B cell (primary cell): ENCODE measurements around the gene IL4R. TPM values are rescaled to one million over a fixed set of nuclear protein-coding genes. Genes with fewer than 3 reads are reported as not detected.
A peak's percentile ranks its signal among the peaks of the same experiment; 100 is the strongest.

Experiments used
- ATAC-seq: fragments of 200-7000 bp; cut with Tn5 transposase; one replicate; pipeline ENCODE4 v1.10.0; 2021; ENCODE audit warnings: low read depth, mild to moderate bottlenecking, moderate number of reproducible peaks, moderate library complexity
- CTCF ChIA-PET: fragments of 350-600 bp; sonication (Branson Sonifier 250); formaldehyde crosslinking; loops from one replicate; lab custom pipeline; 2021; ENCODE audit warnings: antibody characterized with exemption, inconsistent platforms; lab: Charles Lee
- POLR2A ChIA-PET: fragments of 350-600 bp; sonication (Branson Sonifier 250); formaldehyde crosslinking; loops from one replicate; lab custom pipeline; 2021; ENCODE audit warnings: antibody characterized with exemption; lab: Charles Lee
- DNase-seq: peaks from one replicate; pipeline ENCODE4 v3.0.0; 2013
- H2AFZ ChIP-seq: 2 replicates; pipeline ENCODE4 v1.6.1; 2012; ENCODE audit warnings: mild to moderate bottlenecking, low read depth, low read length; ENCODE audit not compliant: insufficient read depth, poor library complexity, severe bottlenecking
- H3K27ac ChIP-seq, 2 donors: 1 replicate in 1 of 2; 2 replicates in 1 of 2; pipeline ENCODE4 v1.5.1; 2012 to 2013; ENCODE audit warnings: low read length in 2 of 2, mild to moderate bottlenecking in 2 of 2, moderate library complexity in 1 of 2
- H3K27me3 ChIP-seq, 4 experiments: fragments of 200-600 bp in 1 of 4; sonication (generic) in 1 of 4; replicated peaks in 1 of 4; 1 replicate in 2 of 4; 2 replicates in 2 of 4; pipeline versions ENCODE4 v1.6.1 to v1.7.0; 2013 to 2016; ENCODE audit warnings: low read length in 3 of 4, mild to moderate bottlenecking in 2 of 4, mixed read lengths in 1 of 4, moderate library complexity in 1 of 4; ENCODE audit not compliant: insufficient read depth in 4 of 4, control insufficient read depth in 3 of 4; ENCODE audit errors: control extremely low read depth in 1 of 4
- H3K36me3 ChIP-seq, 2 experiments: replicated peaks in 1 of 2; 1 replicate in 1 of 2; 2 replicates in 1 of 2; pipeline versions ENCODE4 v1.6.1 to v1.7.1; 2013; ENCODE audit warnings: low read length in 1 of 2; ENCODE audit not compliant: insufficient read depth in 2 of 2, control insufficient read depth in 1 of 2; ENCODE audit errors: control extremely low read depth in 1 of 2, extremely low read depth in 1 of 2
- H3K4me1 ChIP-seq, 2 donors: fragments of 200-600 bp in 1 of 2; sonication (generic) in 1 of 2; 1 replicate in 1 of 2; 2 replicates in 1 of 2; pipeline versions ENCODE4 v1.5.1 to v1.6.1; 2013 to 2017; ENCODE audit warnings: low read length in 2 of 2; ENCODE audit not compliant: control insufficient read depth in 2 of 2, insufficient read depth in 2 of 2
- H3K4me2 ChIP-seq: replicated peaks from 2 replicates; pipeline ENCODE3; 2012; ENCODE audit warnings: mild to moderate bottlenecking, low read depth, low read length; ENCODE audit not compliant: poor library complexity, severe bottlenecking
- H3K4me3 ChIP-seq, 5 experiments: fragments of 200-600 bp in 1 of 5; sonication (generic) in 1 of 5; 1 replicate in 3 of 5; 2 replicates in 2 of 5; pipeline versions ENCODE4 v1.5.1 to v1.7.0; 2011 to 2016; ENCODE audit warnings: low read length in 4 of 5, mild to moderate bottlenecking in 4 of 5, low read depth in 2 of 5, control low read depth in 1 of 5, moderate library complexity in 1 of 5; ENCODE audit not compliant: insufficient read depth in 1 of 5; ENCODE audit errors: control extremely low read depth in 1 of 5, extremely low read depth in 1 of 5
- H3K79me2 ChIP-seq: fragments of 200-600 bp; sonication (generic); one replicate; pipeline ENCODE4 v1.6.0; 2016; ENCODE audit warnings: low read length; ENCODE audit not compliant: control insufficient read depth, insufficient read depth
- H3K9ac ChIP-seq: fragments of 200-600 bp; sonication (generic); 2 replicates; pipeline ENCODE4 v1.6.1; 2017; ENCODE audit warnings: mild to moderate bottlenecking, low read length, moderate library complexity
- H3K9me3 ChIP-seq, 3 donors: one replicate each; pipeline versions ENCODE4 v1.6.1 to v1.7.1; 2013; ENCODE audit warnings: low read length in 2 of 3; ENCODE audit not compliant: control insufficient read depth in 2 of 3, insufficient read depth in 1 of 3; ENCODE audit errors: control extremely low read depth in 1 of 3
- H4K20me1 ChIP-seq: 2 replicates; pipeline ENCODE4 v1.6.0; 2012; ENCODE audit warnings: mild to moderate bottlenecking, low read length; ENCODE audit not compliant: insufficient read depth, control insufficient read depth, poor library complexity, severe bottlenecking
- H3K27ac Mint-ChIP-seq: one replicate; pipeline ENCODE4 v1.8.0; 2021; ENCODE audit warnings: mixed read lengths
- H3K27me3 Mint-ChIP-seq: one replicate; pipeline ENCODE4 v1.8.0; 2021; ENCODE audit warnings: mixed read lengths
- H3K4me1 Mint-ChIP-seq: one replicate; pipeline ENCODE4 v1.8.0; 2021; ENCODE audit warnings: mixed read lengths
- H3K4me3 Mint-ChIP-seq: one replicate; pipeline ENCODE4 v1.8.0; 2021; ENCODE audit warnings: mixed read lengths
- H3K9me3 Mint-ChIP-seq: one replicate; pipeline ENCODE4 v1.8.0; 2022; ENCODE audit warnings: mixed read lengths; ENCODE audit not compliant: insufficient read depth
- EZH2 ChIP-seq: IDR thresholded peaks from 2 replicates; pipeline ENCODE4 v1.6.1; 2012; ENCODE audit warnings: borderline replicate concordance, low read depth, mild to moderate bottlenecking, moderate library complexity, low read length; ENCODE audit not compliant: insufficient read depth, poor library complexity, severe bottlenecking
- WGBS: methylation state at CpG from one replicate; pipeline ENCODE4 v1.1.5; 2013; ENCODE audit warnings: missing lambda C conversion rate; ENCODE audit not compliant: insufficient coverage; 5-methylcytosine and 5-hydroxymethylcytosine counted together
- intact Hi-C: fragments of 100-400 bp; cut with micrococcal nuclease; formaldehyde crosslinking; loops from one replicate; pipeline ENCODE4 v1.10.0; 2022
- polyA plus RNA-seq: library from polyadenylated mRNA; depleted of rRNA; stranded (reverse); fragments of >200 nt; gene quantifications from 2 replicates; pipeline ENCODE4 v1.2.3, GENCODE V29; 2012
- total RNA-seq, 2 donors: library from RNA; stranded (reverse); fragments of 120-200 nt in 1 of 2; gene quantifications; 1 replicate in 1 of 2; 2 replicates in 1 of 2; pipeline versions ENCODE4 v1.2.3 to v1.2.4, GENCODE V29; 2013 to 2022
- TF ChIP-seq, protein P1 (sequence below): fragments of 200-600 bp; IDR thresholded peaks from one replicate; pipeline ENCODE4 v1.8.0; 2022; ENCODE audit warnings: antibody characterized with exemption, mild to moderate bottlenecking

IL4R gene
- total and polyA plus RNA-seq, 2 donors (not counting 1 experiment from before 2014, with no cell fraction given): 311 to 966 TPM

DNA sequence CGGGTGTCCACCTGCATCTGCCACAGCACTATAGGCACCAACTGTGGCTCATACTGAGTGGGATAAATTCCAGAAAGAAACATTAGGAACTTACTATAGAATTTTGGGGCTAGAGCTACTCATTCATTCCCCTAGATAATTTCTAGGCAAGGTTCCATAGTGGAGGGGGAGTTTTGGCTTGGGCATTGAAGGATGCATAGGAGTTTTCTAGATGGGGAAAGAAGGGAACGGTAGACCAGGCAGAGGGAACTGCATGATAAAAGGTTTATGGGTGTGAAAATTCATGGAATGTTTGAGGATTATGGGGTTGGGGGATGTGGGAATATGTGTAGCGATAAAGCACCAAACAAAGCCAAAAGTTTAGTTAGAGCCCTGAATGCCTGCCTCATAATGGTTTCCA lies 35.5 kb downstream of the IL4R start:
- Histone ChIP-seq H3K9me3 (peaks cover 0 to 10% (median 1%) of the 10 kb centered on the region in 3 donors), H3K79me2 (peaks cover 52% of the 10 kb centered on the region), H4K20me1 (peaks cover 94% of the 10 kb centered on the region), H3K9ac (no peak overlapping the region), H3K4me3 (no peak overlapping the region), H3K4me1 (peaks cover 21 to 30% of the 10 kb centered on the region in 2 donors), H3K4me2 (no peak overlapping the region), H2AFZ (no peak overlapping the region), H3K27ac (peak overlapping the region in 1 of 2 donors; percentile 79), H3K36me3 (peaks cover 24 to 97% of the 10 kb centered on the region in 2 experiments), H3K27me3 (no peaks in the 10 kb centered on the region)
- intact Hi-C loops: no loop called here
- DNase-seq (no peak), ATAC-seq (no peak)
- ChIA-PET POLR2A (no interaction called here), CTCF (interaction anchor here (1.3 to 2.6 kb wide), 3 partner anchors 19 to 176 kb away, joined by 3 to 12 read pairs (median 7); no protein-coding TSS in a partner anchor)
- no peak for TF ChIP-seq EZH2
- TF ChIP-seq, protein P1, sequence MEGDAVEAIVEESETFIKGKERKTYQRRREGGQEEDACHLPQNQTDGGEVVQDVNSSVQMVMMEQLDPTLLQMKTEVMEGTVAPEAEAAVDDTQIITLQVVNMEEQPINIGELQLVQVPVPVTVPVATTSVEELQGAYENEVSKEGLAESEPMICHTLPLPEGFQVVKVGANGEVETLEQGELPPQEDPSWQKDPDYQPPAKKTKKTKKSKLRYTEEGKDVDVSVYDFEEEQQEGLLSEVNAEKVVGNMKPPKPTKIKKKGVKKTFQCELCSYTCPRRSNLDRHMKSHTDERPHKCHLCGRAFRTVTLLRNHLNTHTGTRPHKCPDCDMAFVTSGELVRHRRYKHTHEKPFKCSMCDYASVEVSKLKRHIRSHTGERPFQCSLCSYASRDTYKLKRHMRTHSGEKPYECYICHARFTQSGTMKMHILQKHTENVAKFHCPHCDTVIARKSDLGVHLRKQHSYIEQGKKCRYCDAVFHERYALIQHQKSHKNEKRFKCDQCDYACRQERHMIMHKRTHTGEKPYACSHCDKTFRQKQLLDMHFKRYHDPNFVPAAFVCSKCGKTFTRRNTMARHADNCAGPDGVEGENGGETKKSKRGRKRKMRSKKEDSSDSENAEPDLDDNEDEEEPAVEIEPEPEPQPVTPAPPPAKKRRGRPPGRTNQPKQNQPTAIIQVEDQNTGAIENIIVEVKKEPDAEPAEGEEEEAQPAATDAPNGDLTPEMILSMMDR: no peak
- H3K27ac Mint-ChIP-seq: no peak overlapping the region
- H3K4me1 Mint-ChIP-seq: peaks cover 24% of the 10 kb centered on the region
- H3K27me3 Mint-ChIP-seq: no peaks in the 10 kb centered on the region
- no peaks in the 10 kb centered on the region for H3K9me3 Mint-ChIP-seq
- WGBS: 100% methylated on average over 1 of the region's 3 CpGs
- no peak overlapping the region for H3K4me3 Mint-ChIP-seq

DNA sequence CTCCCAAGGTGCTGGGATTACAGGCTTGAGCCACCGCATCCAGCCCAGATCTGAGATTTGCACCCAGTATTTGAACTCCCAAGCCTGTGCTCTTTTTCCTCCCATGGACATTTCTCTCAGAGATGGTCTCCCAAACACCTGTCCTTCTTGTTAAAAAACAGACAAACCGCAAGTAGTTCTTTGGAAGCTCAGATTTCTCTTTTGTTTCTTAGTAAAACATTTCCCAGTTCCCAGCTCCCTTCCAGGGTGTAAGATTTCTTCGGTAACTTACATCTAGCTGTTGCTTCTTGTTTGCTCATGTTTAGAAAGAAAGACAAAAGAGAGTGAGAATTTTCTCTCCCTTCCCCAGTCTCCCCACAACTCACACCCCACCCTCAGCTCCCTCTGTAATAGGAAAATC lies 36.2 kb downstream of the IL4R start:
- no peak overlapping the region for H3K4me2 ChIP-seq
- no peaks in the 10 kb centered on the region for H3K27me3 ChIP-seq
- Mint-ChIP-seq H3K4me1 (peaks cover 22% of the 10 kb centered on the region), H3K4me3 (no peak overlapping the region), H3K9me3 (no peaks in the 10 kb centered on the region), H3K27me3 (no peaks in the 10 kb centered on the region), H3K27ac (peak overlapping the region; percentile 37)
- peaks cover 28 to 98% of the 10 kb centered on the region in 2 experiments for H3K36me3 ChIP-seq
- peaks cover 48% of the 10 kb centered on the region for H3K79me2 ChIP-seq
- TF ChIP-seq, protein P1: no peak
- no peak for TF ChIP-seq EZH2
- CTCF ChIA-PET: interaction anchor here (1.1 to 2.6 kb wide), 6 partner anchors 8 to 194 kb away, joined by 3 to 12 read pairs (median 4); no protein-coding TSS in a partner anchor
- WGBS: 100% methylated on average over 1 of the region's 3 CpGs
- DNase-seq: no peak
- peaks cover 0 to 10% (median 1%) of the 10 kb centered on the region in 3 donors for H3K9me3 ChIP-seq
- H3K9ac ChIP-seq: no peak overlapping the region
- intact Hi-C loops: no loop called here
- no peak overlapping the region for H2AFZ ChIP-seq
- no peak for ATAC-seq
- H3K4me3 ChIP-seq: no peak overlapping the region
- POLR2A ChIA-PET: interaction anchor here (1.1 kb wide), 1 partner anchor 88 kb away, joined by 6 read pairs; no protein-coding TSS in a partner anchor
- H3K27ac ChIP-seq: peak overlapping the region in 1 of 2 donors; percentile 79
- peaks cover 94% of the 10 kb centered on the region for H4K20me1 ChIP-seq
- peaks cover 21 to 27% of the 10 kb centered on the region in 2 donors for H3K4me1 ChIP-seq
